Endothelial cell of hepatic sinusoid (primary cell): Measurements from ENCODE around the gene TMEM245.

Source experiments
- in situ Hi-C: cut with HindIII; loops from 2 replicates; pipeline ENCODE4 v1.10.0; 2017; ENCODE audit warnings: low sequenced_read_pairs

The TMEM245 gene

DNA sequence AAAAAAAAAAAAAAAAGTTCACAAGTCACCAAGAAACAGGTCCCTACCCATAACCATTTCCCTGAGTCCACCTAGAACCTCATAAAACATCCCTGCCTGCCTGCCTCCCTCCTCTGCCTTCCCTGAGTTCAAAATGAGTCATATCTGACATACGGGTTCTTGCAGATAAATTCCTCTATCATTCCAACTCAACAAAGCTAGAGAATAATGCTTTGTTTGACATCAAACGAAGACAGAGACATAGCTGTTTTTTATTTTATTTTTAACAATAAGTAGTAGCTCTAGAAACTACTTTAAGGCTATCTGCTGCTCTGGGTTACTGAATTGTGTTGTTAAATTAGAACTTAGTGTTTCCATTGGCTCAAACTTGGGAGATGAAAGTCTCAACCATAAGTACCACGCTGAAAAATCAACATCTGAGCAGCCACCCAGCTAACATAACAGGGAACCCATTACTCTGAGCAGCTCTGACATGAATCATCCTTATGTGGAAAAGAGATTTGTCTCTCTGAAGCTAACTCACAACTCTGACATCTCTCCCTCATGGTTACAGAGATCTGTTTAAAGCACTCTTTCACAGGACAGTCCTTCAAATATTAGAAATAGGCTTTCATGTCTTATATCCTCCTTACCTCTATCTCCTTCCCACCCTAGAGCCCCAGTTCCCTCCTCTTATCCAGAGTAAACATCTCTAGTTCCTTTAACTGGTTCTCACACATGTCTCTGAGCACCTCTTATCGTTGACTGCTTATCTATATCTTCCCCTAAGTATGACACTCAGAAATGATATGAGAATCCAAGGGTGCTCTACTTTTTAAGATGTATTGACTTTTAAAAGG, 12.1 kb downstream of the TMEM245 start:
- in situ Hi-C loops: no loop called here

DNA sequence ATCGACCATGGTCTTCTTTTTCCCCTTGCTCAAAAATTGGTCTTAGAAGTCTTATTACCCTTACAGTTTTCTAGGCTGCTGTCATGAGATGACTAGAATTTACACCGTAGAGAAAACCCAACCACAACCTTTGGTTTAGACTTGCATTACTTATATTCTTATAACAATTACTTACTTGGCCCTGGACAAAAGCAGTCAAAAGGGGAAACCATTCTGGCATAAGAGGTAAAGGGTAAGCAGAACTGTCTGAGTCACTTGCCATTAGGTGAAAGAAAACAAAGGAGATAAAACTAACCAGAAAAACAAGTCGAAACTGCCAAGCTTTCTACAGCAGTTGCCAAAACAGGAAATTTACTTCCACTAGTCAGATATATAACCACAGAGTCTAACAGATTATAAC, 17.9 kb downstream of the TMEM245 start:
- in situ Hi-C loops: loop anchor here (5.0 kb wide), 1 partner anchor 90 kb away; the partner anchor contains the start of gene CTNNAL1

DNA sequence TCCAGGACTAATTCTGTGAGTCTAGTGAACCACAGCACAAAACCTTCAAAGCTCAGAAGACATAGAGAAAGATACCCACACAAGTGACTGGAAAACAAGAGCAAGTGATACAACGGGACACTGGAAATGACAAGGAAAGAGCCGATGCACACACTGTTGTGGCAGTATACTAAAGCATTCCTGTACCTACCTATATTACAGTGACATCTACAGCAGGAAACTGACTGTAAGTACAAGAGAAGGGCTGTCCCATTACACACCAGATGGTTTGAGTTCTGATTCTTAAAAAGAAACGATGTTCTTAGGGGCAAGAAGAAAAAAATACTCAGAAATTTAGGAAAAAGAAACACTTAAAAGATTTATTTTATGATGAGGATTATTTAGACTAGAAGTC, 18.5 kb downstream of the TMEM245 start:
- in situ Hi-C loops: loop anchor here (5.0 kb wide), 1 partner anchor 89 kb away; the partner anchor contains the start of gene CTNNAL1

DNA sequence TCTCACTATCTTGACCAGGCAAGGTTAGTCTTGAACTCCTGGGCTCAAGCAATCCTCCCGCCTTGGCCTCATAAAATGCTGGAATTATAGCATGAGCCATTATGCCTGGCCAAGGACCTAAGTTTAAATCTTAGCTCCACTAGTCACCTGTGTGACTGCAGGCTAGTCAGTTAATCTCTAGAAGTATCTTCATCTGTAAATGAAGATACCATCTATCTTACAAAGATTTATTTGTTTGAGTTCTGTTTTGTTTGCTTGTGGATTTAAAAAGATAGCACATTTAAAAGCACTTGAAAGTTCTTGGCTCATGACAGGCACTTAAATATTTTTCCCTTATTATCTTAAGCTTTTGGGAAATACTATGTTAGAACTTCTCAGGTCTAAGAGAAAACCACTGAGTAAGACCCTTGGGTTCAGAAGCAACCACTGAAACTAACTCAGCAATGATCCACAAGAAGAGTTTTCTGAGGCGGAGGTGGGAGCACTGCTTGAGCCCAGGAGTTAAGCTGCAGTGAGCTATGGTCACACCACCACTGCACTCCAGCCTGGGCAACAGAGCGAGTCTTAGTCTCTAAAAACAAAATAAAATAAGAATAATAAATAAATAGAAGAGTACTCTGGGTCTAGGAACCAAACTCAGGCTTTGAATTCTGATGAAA, 19.1 kb downstream of the TMEM245 start:
- in situ Hi-C loops: loop anchor here (5.0 kb wide), 1 partner anchor 88 kb away; the partner anchor contains the start of gene CTNNAL1

DNA sequence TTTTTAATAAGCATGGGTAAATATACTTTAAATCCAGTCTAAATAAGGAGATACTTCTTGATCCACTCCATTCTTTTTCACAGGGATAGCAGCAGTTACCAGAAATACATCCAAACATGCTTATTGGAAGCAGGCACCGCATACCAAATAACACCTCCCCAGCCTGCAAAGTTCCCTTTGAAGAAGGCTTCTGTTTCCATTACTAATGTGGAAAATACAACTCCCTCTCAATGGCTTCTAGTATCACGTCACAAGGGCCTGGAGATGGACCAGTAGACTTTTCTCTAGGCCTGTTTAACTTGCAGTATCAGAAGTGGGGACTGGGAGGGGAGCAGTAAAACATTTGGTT, 20.8 kb downstream of the TMEM245 start:
- in situ Hi-C loops: no loop called here

DNA sequence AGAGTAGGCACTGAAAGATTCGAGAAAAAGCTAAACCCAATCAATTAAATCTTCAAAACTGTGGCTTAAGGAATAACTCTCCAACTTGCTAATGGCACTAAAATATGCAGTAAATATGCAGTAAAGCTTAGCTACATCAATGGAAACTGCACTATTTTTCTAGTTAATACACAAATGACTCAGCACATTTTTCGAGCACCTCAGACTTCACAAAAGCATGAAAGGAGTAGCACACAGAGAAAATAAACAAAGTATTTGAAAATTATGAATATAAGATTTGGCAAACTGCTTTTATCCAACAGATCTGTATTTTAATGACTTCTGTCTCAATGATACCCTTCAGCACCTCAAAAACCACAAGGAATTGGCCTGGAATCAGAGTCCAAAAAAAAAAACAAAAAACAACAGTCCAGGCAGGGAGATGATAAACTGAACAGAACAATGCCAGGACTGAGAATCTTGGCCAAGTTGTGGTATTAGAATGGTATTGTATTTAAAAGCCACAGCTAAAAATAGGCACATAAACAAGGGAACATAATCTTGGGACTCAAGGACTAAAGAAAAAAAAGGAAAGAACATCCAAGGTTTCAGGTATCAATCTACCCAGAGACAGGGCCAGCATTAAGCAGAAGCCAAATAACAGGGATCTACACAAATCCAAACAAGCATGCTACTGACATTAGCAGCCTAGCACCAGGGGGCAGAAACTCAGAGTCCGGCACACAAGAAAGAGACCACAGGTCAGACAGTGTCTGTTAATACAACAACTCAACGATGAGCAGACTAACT, 21.4 kb downstream of the TMEM245 start:
- in situ Hi-C loops: no loop called here

DNA sequence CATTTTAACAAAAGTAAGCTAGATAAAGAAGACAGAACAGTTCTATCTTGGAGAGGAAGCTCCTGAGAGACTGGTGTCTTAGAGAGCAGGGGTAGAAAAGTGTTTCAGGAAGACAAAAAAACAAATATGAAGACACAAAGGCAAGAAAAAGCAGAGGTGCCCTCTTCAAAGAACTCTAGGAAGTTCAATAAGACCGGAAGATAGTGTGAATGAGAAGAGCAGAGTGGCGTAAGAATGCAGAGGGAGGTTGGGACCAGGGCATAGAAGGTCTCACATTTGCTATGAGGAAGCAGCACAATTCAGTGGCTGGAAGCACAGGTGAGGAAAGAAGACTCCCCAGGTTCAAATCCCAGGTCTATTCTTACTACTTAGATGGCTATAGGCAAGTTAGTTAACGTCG, 22.6 kb downstream of the TMEM245 start:
- in situ Hi-C loops: no loop called here

DNA sequence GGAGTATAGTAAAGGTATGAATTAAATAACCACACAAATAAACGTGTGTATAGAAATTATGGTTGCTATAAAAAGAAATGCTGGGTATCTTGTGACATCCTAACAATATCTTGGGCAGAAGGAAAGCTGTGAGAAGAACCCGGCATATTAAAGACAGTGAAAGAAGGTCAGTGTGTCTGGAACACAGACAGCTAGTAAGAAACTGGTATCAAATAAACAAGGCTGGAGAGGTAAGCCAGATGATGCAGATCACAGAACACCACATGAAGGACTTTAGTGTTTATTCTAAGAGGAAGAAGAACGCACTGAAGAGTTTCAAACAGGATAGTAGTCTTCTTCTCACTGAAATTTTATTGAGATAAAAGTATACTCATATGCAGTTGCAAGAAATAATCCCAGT, 24.4 kb downstream of the TMEM245 start:
- in situ Hi-C loops: no loop called here

DNA sequence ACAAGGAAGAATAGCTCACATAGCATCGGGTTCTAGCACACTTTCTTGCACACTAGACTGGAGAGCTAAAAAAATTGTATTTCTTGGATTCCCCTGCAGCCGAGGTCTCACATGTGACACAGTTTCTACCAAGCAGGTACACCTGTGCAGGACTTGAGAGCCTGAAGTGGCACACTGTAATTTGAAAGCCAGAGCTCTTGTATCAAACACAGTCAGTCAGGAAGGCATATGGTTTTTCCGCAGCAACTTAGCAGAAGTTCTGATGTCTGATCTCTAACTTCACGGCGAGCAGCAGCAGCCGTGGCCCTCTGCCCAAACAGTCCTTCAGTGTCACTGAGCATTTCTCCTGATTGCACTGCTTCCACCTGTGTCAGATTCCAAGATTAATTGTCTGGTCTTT, 25.5 kb downstream of the TMEM245 start:
- in situ Hi-C loops: no loop called here

DNA sequence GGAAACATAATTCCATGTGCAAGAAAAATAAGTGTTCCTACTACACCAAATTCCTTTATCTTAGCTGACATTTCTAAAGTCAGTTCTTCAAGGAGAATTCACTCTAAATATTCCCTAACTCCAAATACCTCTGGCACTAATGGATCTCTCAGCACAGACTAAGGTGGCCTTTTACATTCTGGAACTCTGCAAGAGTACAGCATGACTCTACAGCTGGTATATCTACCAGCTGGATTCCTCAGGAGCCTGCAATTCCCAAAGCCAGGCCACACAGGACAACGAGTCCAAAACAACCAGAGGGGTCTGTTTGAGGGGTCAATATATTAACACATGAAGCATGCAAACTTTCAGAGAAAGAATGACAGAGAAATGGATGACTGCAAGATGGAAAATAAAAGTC, 27.2 kb downstream of the TMEM245 start:
- in situ Hi-C loops: no loop called here

DNA sequence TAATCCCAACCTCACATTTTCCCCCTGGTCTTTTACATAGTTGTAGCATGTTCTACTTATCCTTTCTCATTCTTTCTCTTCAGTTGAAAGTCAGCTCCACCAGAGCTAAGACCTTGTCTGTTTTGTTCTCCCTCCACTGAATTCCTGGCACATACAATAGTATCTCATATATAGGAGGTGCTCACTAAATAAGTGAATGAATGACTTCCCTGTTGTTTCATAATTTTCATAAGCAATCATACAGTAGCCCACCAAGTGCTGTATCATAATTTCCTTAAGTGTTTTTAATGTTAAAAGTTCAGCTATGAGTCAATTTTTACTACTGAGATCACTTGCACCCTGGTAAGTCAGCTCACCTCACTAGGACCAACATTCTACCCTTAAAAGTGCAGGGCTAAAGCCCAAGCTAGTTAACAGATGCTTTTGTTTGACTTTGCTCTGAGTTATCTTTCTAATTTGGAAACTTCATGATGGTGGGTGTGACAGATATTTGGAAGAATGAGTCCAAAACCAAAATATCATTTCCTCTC, 27.6 kb downstream of the TMEM245 start:
- in situ Hi-C loops: no loop called here

DNA sequence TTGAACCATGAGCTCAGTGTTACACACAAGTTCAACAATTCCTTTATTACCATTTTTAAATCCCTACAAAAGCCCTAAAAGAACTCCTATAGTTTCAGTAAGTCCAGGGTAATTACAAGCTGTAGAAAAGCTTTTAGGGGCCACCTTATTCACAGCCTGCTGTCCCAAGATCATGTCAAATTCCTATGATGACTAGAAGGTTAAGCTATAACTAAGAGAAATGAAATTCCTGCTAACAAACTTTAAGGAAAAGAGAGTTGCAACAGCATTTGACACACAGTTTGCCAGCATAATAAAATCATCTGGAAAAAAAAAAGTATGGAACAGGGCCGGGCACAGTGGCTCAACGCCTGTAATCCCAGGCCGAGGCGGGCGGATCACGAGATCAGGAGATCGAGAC, 31.5 kb downstream of the TMEM245 start:
- in situ Hi-C loops: no loop called here

DNA sequence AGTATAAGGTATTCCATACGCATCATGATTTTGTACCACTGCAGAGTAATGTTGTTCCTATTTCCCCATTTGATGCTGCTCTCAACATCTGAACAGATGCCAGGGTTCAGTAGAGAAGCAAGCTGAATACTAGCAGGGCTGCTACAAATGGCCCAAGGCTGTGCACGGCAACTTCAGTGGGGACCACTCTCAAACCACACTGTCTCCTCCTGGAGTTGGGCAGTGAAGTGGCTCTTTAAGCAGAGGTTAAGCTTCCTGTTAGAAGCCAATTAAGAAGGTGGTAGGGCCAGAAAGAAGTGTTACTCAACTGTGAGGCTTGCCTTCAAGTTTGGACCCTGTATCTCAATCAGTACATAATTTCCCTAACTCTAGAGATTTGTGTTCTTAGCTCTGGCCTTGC, 32.0 kb downstream of the TMEM245 start:
- in situ Hi-C loops: no loop called here

DNA sequence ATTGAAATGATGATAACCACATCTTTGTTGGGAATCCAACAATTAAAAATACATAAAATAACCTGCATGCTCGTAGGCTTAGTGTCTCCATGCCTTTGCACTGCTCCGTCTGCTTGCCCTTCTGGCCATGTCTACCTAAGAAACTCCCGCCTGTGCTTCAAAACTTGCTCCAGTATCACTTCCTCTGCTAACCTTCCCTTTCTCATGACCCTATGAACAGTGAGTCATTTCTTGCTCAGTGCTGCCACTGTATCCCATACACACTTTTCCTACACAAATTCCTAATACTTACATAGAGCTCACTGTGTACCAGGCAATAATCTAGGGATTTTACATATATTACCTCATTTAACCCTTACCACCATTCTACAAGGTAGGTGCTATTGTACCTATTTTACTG, 33.5 kb downstream of the TMEM245 start:
- in situ Hi-C loops: no loop called here

DNA sequence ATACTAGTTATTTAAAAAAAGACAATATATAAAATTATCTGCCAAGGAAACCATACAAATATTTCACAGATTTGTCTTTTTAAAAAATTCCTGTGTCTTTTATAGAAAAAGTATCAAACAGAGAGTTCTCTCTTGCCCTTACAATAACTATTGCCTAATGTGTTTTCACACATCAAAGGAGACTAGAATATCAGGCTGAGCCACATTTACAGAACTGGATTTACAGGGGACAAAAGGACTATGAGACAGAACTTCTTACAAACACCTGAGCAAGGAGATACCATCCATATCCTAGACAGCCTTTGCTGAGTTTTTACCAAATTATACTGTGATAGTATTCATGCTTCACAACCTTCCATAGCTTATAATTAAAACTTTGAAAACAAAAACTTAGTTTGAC, 34.2 kb downstream of the TMEM245 start:
- in situ Hi-C loops: no loop called here

DNA sequence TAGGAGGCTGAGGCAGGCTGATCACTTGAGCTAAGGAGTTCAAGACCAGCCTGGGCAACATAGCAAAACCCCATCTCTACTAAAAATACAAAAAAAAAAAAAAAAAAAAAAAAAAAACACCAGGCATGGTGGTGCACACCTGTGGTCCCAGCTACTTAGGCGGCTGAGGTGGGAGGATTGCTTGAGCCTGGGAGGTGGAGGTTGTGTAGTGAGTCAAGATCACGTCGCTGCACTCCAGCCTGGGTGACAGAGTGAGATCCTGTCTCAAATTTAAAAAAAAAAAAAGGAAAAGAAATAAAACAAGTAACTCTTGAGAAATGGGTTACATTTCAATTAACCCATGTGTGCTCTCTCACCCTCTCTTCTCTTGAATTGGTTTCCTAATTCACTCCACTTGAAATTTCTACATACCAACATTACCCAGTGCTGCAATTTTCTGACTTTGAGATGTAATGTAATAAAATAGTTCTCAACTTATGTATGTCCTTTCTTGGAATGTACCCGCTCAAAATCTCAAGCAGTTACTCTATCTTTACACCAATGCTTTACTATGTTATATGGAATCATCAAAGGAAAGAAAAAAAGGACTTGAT, 35.8 kb downstream of the TMEM245 start:
- in situ Hi-C loops: no loop called here

DNA sequence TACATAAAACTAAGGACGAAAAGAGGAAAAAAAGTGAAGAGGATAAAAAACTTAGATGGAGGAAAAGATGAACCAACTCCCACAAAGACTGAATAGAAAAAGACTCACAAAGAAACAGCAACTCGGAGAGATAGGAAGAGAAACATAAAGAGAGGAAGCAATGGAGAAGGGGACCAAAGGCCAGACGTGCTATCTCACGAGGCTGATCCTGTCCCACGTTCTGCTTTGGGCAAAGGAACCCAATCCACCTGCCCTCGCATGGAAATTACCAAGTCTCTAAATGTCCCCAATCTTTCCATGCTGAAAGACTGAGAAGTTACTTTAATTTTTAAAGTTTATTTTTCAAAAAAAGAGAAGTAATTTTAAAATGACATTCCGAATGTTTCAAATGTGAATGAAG, 36.6 kb downstream of the TMEM245 start:
- in situ Hi-C loops: no loop called here

DNA sequence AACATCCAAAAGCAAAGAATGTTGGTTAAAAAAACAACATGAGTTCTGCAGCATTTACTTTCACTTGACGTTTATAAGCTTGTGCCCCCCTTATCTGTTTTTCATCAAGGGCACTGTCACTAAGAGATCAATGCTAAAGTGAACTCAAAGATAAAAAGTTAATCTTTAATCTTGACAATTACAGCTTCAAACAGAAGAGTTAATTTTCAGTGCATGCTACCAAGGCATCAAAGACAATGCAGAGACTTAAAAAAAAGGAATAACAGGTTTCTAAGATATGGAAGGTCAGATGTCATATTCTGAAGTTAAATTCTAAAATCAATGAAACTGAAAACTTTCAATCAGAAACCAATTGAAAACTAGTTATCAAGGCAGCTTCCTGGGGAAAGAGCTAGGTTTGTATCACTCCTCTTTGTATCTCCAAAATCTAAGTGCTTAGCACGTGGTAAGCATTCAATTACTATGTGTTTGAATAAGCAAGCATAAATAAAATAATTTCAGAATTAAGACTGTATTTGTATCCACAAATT, 37.6 kb downstream of the TMEM245 start:
- in situ Hi-C loops: no loop called here

DNA sequence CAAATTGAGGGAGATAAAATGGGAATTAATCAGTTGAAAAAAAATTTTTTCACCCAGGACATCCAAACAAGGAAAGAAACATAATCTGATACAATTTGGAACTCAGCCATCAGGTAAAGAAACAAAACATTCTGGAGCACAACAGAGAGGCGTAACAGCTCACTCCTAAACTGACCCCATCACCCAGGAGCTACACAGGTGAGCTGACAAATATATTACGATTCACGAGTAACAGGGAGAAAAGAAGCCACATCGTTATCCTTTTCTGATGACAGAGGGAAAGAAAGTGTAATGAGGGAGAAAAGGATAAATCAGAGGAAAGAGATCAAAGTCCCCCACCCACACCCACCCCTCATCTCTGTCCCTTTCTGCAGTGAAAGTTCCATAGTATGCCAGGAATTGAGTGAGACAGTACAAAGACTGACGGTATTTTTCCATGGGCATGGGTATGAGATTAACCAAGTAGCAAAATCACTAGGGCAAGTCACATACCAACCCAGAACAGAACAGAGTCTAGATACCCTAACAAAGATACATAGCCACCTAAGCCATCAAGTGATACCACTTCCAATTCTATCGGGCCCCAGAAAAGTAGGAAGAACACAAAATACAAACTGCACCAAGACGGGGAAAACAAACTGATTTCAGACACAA, 45.4 kb downstream of the TMEM245 start:
- in situ Hi-C loops: no loop called here

DNA sequence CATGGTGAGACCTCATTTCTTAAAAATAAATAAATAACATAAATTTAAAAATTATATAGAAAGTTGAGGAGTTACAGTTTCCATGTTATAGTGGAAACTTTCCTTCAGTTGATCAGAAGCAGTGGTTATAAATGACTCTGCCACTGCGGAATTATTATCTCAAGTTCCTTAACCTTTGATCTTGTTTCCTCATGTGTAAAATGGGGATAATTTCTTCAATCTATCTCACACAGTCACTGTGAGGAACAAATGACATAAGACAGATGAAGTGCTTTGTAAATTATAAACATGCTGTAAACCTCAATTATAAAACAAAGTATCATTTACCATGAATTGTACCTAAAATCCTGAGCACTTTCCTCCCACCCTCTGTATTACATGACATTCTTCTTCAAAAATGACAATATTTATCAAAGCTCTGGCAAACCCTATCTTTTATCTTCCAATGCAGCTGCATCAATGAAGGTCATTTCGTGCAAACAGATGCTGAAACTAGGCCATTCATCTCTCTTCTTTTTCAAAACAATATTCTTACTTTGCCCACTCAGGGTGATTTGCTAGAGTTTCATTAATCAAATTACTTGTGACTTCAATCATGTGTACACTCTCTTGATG, 46.8 kb downstream of the TMEM245 start:
- in situ Hi-C loops: no loop called here
